GM12864 (cell line): ENCODE data around the gene MAFG.

ENCODE experiments used
- DNase-seq: peaks from one replicate; pipeline ENCODE4 v3.0.0-alpha.2; 2011; ENCODE audit warnings: low read depth
- H3K4me3 ChIP-seq: 2 replicates; pipeline ENCODE4 v1.5.1; 2011; ENCODE audit warnings: mild to moderate bottlenecking, low read depth, low read length, control low read depth
- CTCF ChIP-seq: IDR thresholded peaks from 2 replicates; pipeline ENCODE4 v1.5.1; 2011; ENCODE audit warnings: low read depth, mild to moderate bottlenecking, moderate library complexity, low read length, control low read depth, inconsistent platforms; ENCODE audit errors: missing control alignments

MAFG gene

GRCh38 chr17:81961521-81962498 is 34.3 kb upstream of the MAFG start:
- DNase-seq, result no peak
- no peak overlapping the region for H3K4me3 ChIP-seq
- no peak for TF ChIP-seq CTCF

GRCh38 chr17:81961087-81961511 is 33.6 kb upstream of the MAFG start, which contains the start of gene NOTUM:
Gene NOTUM (minus strand): TSS chr17:81961187. CDS start chr17:81960909, 278 bp downstream.
- peak; percentile 30 for TF ChIP-seq CTCF
- H3K4me3 ChIP-seq, result peak within 1 kb of the TSS; percentile 40; the same call in 1 of the 2 replicates

GRCh38 chr17:81960130-81960958 is 32.8 kb upstream of the MAFG start:
- peak overlapping the region; percentile 40; the same call in 1 of the 2 replicates for H3K4me3 ChIP-seq
- DNase-seq, result no peak
- no peak for TF ChIP-seq CTCF

More at GRCh38 chr17:81961087-81961511, 33.6 kb upstream of the MAFG start, which contains the start of gene NOTUM:
- no peak for DNase-seq

- DNase-seq, result no peak
- peak; percentile 77 for TF ChIP-seq CTCF
- H3K4me3 ChIP-seq, result peak overlapping the region; percentile 40; the same call in 1 of the 2 replicates
Measured at GRCh38 chr17:81959362-81960129, 32.0 kb upstream of the MAFG start.

- H3K4me3 ChIP-seq, result no peak overlapping the region
- no peak for DNase-seq
- TF ChIP-seq CTCF, result no peak
Measured at GRCh38 chr17:81958633-81959342, 31.3 kb upstream of the MAFG start.
